Panc1 (cell line): ENCODE measurements around the gene KCNQ1. TPM values are rescaled to one million over a fixed set of nuclear protein-coding genes. Genes with fewer than 3 reads are reported as not detected.

Source experiments
- ATAC-seq: fragments of 200-7000 bp; cut with Tn5 transposase; 2 replicates; pipeline ENCODE4 v1.9.1; 2020; ENCODE audit warnings: mild to moderate bottlenecking, moderate library complexity
- BruUV-seq: library from RNA; stranded (reverse); fragments of 400-500 nt; replicated peaks from 2 replicates; lab custom pipeline; 2021; lab: Mats Ljungman, UMichigan
- CTCF ChIA-PET: fragments of 300-600 bp; sonication (Branson Sonifier 250); formaldehyde crosslinking; loops from one replicate; lab custom pipeline; 2022; ENCODE audit warnings: antibody characterized with exemption; lab: Charles Lee
- POLR2A ChIA-PET: fragments of 300-600 bp; sonication (Branson Sonifier 250); formaldehyde crosslinking; loops from one replicate; lab custom pipeline; 2022; ENCODE audit warnings: antibody characterized with exemption; lab: Charles Lee
- DNase-seq: peaks from one replicate; pipeline ENCODE4 v3.0.0-alpha.2; 2010; ENCODE audit warnings: low read depth, low spot score
- H3K27ac ChIP-seq: 2 replicates; pipeline ENCODE4 v1.5.1; 2011; ENCODE audit warnings: mild to moderate bottlenecking, low read length, inconsistent platforms
- H3K27me3 ChIP-seq: fragments of 200-500 bp; sonication (Bioruptor generic); 2 replicates; pipeline ENCODE4 v1.6.0; 2014; ENCODE audit warnings: low read length, inconsistent platforms; ENCODE audit not compliant: control insufficient read depth, insufficient read depth
- H3K36me3 ChIP-seq: fragments of 200-500 bp; sonication (Bioruptor generic); 2 replicates; pipeline ENCODE4 v1.5.1; 2014; ENCODE audit warnings: inconsistent platforms, mild to moderate bottlenecking, low read length, moderate library complexity; ENCODE audit not compliant: control insufficient read depth, insufficient read depth
- H3K4me1 ChIP-seq: 2 replicates; pipeline ENCODE4 v1.5.1; 2011; ENCODE audit warnings: inconsistent platforms, mild to moderate bottlenecking, low read length, moderate library complexity; ENCODE audit not compliant: control insufficient read depth, insufficient read depth
- H3K4me3 ChIP-seq, 2 experiments: 2 replicates each; pipeline ENCODE4 v1.5.1; 2011 to 2012; ENCODE audit warnings: low read depth in 2 of 2, low read length in 2 of 2, mild to moderate bottlenecking in 2 of 2, inconsistent platforms in 1 of 2, moderate library complexity in 1 of 2
- H3K9me3 ChIP-seq: fragments of 200-500 bp; sonication (Bioruptor generic); 2 replicates; pipeline ENCODE4 v1.5.1; 2014; ENCODE audit warnings: low read depth, mild to moderate bottlenecking, inconsistent platforms, low read length, moderate library complexity; ENCODE audit not compliant: control insufficient read depth, insufficient read depth
- POLR2AphosphoS5 ChIP-seq: IDR thresholded peaks from 2 replicates; pipeline ENCODE4 v1.6.1; 2012; ENCODE audit warnings: mild to moderate bottlenecking, low read depth, low read length, moderate library complexity
- SIN3A ChIP-seq: IDR thresholded peaks from 2 replicates; pipeline ENCODE4 v1.6.1; 2012; ENCODE audit warnings: low read depth, mild to moderate bottlenecking, low read length, moderate library complexity, borderline replicate concordance; ENCODE audit not compliant: insufficient read depth
- TCF7L2 ChIP-seq: IDR thresholded peaks from 2 replicates; pipeline ENCODE4 v1.6.1; 2011; ENCODE audit warnings: mild to moderate bottlenecking, low read depth, low read length, inconsistent platforms
- in situ Hi-C: cut with HindIII; loops from 2 replicates; pipeline ENCODE4 v1.10.0; 2016; ENCODE audit warnings: low sequenced_read_pairs, low pct_unique_long_range_greater_than_20kb
- intact Hi-C: fragments of 100-400 bp; cut with micrococcal nuclease; formaldehyde crosslinking; loops from one replicate; pipeline ENCODE4 v1.10.0; 2022; ENCODE audit not compliant: unreplicated experiment
- total RNA-seq: library from RNA; stranded (reverse); gene quantifications from one replicate; pipeline ENCODE4 v1.2.1, GENCODE V29; 2021; ENCODE audit not compliant: unreplicated experiment
- TF ChIP-seq, protein P1 (sequence below): fragments of 450-650 bp; IDR thresholded peaks from 2 replicates; pipeline ENCODE4 v1.5.1; 2017; ENCODE audit warnings: mild to moderate bottlenecking
- TF ChIP-seq, protein P2 (sequence below), 2 experiments: IDR thresholded peaks; 2 replicates each; pipeline ENCODE4 v1.6.1; 2011 to 2012; ENCODE audit warnings: low read depth in 2 of 2, control low read depth in 1 of 2, low read length in 1 of 2, mild to moderate bottlenecking in 1 of 2, moderate library complexity in 1 of 2; ENCODE audit not compliant: insufficient read depth in 1 of 2

KCNQ1 gene
- total RNA-seq, 1 experiment from 2014 or later: 1.0 TPM

DNA sequence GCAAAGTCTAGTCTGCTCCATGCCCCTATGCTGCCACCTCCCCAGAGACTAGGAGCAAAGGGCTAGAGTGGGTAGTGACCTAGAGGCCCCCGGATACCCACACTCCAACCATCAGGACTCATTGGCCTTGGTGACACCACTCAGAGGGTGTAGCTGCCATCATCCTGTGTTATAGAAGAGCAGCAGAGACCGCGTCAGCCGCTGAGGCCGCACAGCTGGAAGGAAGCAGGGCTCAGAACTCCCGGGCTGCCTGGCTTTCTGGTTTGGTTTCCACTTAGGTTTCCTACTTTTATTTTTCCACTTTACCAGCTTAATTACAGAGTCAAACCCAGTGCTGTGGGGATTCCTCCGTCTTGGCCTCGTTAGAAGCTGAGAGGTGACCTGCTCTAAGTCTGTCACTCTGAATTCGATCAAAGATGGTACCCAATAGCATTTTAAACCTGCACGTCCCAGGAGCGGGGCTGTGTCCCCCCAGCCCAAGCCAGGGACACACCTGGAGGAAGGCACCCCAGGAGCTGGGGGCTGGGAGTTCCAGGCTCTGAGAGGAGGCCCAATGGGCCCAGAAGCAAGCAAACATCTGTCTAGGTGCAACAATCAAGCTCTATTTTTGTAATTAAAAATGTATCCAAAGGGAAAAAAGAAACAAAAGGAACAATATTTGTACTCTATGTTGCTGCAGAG, 442.8 kb downstream of the KCNQ1 start:
- ChIA-PET POLR2A (no interaction called here), CTCF (interaction anchor here (0.6 to 8.1 kb wide), 10 partner anchors 8 to 583 kb away, joined by 3 to 132 read pairs (median 4); no protein-coding TSS in a partner anchor)
- intact Hi-C loops: loop anchor here (1.0 to 10.0 kb wide), 3 partner anchors 193 to 460 kb away; partner anchors contain the start of gene KCNQ1OT1
- H3K4me1 ChIP-seq: peaks cover 18% of the 10 kb centered on the region
- H3K36me3 ChIP-seq: no peaks in the 10 kb centered on the region
- BruUV-seq: no TSS peak
- in situ Hi-C loops: no loop called here
- DNase-seq (no peak), ATAC-seq (no peak)
- H3K9me3 ChIP-seq: no peaks in the 10 kb centered on the region
- H3K27me3 ChIP-seq: no peaks in the 10 kb centered on the region
- no peak overlapping the region for H3K27ac ChIP-seq
- TF ChIP-seq, protein P1, sequence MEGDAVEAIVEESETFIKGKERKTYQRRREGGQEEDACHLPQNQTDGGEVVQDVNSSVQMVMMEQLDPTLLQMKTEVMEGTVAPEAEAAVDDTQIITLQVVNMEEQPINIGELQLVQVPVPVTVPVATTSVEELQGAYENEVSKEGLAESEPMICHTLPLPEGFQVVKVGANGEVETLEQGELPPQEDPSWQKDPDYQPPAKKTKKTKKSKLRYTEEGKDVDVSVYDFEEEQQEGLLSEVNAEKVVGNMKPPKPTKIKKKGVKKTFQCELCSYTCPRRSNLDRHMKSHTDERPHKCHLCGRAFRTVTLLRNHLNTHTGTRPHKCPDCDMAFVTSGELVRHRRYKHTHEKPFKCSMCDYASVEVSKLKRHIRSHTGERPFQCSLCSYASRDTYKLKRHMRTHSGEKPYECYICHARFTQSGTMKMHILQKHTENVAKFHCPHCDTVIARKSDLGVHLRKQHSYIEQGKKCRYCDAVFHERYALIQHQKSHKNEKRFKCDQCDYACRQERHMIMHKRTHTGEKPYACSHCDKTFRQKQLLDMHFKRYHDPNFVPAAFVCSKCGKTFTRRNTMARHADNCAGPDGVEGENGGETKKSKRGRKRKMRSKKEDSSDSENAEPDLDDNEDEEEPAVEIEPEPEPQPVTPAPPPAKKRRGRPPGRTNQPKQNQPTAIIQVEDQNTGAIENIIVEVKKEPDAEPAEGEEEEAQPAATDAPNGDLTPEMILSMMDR: no peak
- TF ChIP-seq POLR2AphosphoS5: no peak
- TF ChIP-seq, protein P2, sequence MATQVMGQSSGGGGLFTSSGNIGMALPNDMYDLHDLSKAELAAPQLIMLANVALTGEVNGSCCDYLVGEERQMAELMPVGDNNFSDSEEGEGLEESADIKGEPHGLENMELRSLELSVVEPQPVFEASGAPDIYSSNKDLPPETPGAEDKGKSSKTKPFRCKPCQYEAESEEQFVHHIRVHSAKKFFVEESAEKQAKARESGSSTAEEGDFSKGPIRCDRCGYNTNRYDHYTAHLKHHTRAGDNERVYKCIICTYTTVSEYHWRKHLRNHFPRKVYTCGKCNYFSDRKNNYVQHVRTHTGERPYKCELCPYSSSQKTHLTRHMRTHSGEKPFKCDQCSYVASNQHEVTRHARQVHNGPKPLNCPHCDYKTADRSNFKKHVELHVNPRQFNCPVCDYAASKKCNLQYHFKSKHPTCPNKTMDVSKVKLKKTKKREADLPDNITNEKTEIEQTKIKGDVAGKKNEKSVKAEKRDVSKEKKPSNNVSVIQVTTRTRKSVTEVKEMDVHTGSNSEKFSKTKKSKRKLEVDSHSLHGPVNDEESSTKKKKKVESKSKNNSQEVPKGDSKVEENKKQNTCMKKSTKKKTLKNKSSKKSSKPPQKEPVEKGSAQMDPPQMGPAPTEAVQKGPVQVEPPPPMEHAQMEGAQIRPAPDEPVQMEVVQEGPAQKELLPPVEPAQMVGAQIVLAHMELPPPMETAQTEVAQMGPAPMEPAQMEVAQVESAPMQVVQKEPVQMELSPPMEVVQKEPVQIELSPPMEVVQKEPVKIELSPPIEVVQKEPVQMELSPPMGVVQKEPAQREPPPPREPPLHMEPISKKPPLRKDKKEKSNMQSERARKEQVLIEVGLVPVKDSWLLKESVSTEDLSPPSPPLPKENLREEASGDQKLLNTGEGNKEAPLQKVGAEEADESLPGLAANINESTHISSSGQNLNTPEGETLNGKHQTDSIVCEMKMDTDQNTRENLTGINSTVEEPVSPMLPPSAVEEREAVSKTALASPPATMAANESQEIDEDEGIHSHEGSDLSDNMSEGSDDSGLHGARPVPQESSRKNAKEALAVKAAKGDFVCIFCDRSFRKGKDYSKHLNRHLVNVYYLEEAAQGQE (IDR thresholded peaks at IDR 0.05; ENCODE audit: insufficient read depth in 1 of 2, low read depth in 2 of 2, low read length in 1 of 2): no peak
- TF ChIP-seq SIN3A: no peak
- no peak for TF ChIP-seq TCF7L2
- no peak overlapping the region for H3K4me3 ChIP-seq

DNA sequence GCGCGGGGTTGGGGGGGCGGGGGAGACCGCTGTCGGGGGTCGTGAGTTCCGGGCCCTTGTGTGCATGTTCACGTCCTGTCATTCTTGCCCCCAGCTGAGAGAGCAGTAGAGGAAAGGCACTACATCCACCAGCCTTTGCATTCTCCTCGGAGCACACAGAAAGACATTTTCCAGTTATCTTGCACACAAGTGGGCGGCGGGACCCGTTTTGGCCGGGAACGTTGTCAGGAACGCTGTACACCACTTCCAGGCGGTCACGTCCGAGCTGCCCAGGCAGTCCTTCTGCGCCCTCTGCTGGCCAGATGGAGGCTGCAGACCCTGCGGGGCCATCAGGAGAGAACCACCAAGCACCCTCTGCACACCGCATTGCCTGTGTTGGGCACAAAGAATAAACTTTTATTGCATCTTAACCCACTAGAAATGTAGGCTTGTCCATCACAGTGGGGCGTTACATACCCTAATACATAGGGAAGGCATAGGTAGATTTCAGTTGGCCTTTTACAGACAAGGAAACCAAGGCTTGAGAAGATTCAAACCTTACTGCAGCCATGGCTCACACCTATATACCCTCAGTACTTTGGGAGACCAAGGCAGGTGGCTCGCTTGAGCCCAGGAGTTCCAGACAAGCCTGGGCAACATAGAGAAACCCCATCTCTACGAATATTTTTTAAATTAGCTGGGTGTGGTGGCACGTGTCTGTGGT, 443.6 kb downstream of the KCNQ1 start:
- DNase-seq: no peak
- peaks cover 22% of the 10 kb centered on the region for H3K4me1 ChIP-seq
- H3K27me3 ChIP-seq: no peaks in the 10 kb centered on the region
- no peak overlapping the region for H3K27ac ChIP-seq
- ChIA-PET POLR2A (no interaction called here), CTCF (interaction anchor here (0.6 to 8.1 kb wide), 7 partner anchors 9 to 380 kb away, joined by 3 to 132 read pairs (median 4); no protein-coding TSS in a partner anchor)
- H3K9me3 ChIP-seq: no peaks in the 10 kb centered on the region
- H3K36me3 ChIP-seq: no peaks in the 10 kb centered on the region
- intact Hi-C loops: loop anchor here (1.0 to 10.0 kb wide), 3 partner anchors 194 to 461 kb away; partner anchors contain the start of gene KCNQ1OT1
- TF ChIP-seq TCF7L2: no peak
- TF ChIP-seq, protein P2 (IDR thresholded peaks at IDR 0.05; ENCODE audit: insufficient read depth in 1 of 2, low read depth in 2 of 2, low read length in 1 of 2): 0 out of 4 replicates have a peak, but pooled peaks of 1 of the 2 experiments have one; percentile 67
- TF ChIP-seq, protein P1: peak; percentile 100
- BruUV-seq: no TSS peak
- in situ Hi-C loops: no loop called here
- no peak overlapping the region for H3K4me3 ChIP-seq
- ATAC-seq: peak; percentile 68
